Kidney (tissue), 14 donors: ENCODE data around the gene FOXRED1. TPM values are rescaled to one million over a fixed set of nuclear protein-coding genes. Genes with fewer than 3 reads are reported as not detected.

Source experiments
- DNase-seq, 5 donors: peaks; one replicate each; pipeline ENCODE4 v3.0.0-alpha.2; 2013 to 2020
- FAIRE-seq: peaks from 2 replicates; lab custom pipeline; 2012; peaks lifted over from hg19 to GRCh38; lab: Jason Lieb, UNC
- H3K27ac ChIP-seq, 2 donors: one replicate each; pipeline ENCODE4 v1.7.0; 2013; ENCODE audit warnings: low read depth in 2 of 2, low read length in 2 of 2, inconsistent platforms in 1 of 2
- H3K27me3 ChIP-seq: one replicate; pipeline ENCODE4 v1.7.1; 2013; ENCODE audit warnings: low read length, inconsistent platforms; ENCODE audit not compliant: control insufficient read depth, insufficient read depth
- H3K36me3 ChIP-seq, 3 donors: one replicate each; pipeline versions ENCODE4 v1.7.0 to v1.7.1; 2013; ENCODE audit warnings: low read length in 3 of 3, control low read depth in 1 of 3, inconsistent platforms in 1 of 3; ENCODE audit not compliant: insufficient read depth in 3 of 3, control insufficient read depth in 2 of 3
- H3K4me1 ChIP-seq, 3 donors: one replicate each; pipeline versions ENCODE4 v1.7.0 to v1.7.1; 2013; ENCODE audit warnings: low read length in 3 of 3, inconsistent platforms in 1 of 3, low read depth in 1 of 3; ENCODE audit not compliant: control insufficient read depth in 2 of 3, insufficient read depth in 2 of 3
- H3K4me3 ChIP-seq, 3 donors: one replicate each; pipeline versions ENCODE4 v1.7.0 to v1.8.1; 2013; ENCODE audit warnings: low read length in 3 of 3, control low read depth in 1 of 3, inconsistent platforms in 1 of 3
- H3K9ac ChIP-seq, 3 donors: one replicate each; pipeline versions ENCODE4 v1.7.0 to v1.7.1; 2013; ENCODE audit warnings: low read length in 3 of 3, control low read depth in 1 of 3, inconsistent platforms in 1 of 3
- H3K9me3 ChIP-seq, 3 donors: one replicate each; pipeline versions ENCODE4 v1.7.0 to v1.7.1; 2013; ENCODE audit warnings: low read length in 3 of 3, control low read depth in 1 of 3, inconsistent platforms in 1 of 3; ENCODE audit not compliant: control insufficient read depth in 2 of 3, insufficient read depth in 1 of 3
- intact Hi-C: fragments of 100-400 bp; cut with DNase I; formaldehyde crosslinking; loops from one replicate; pipeline ENCODE4 v1.11.1; 2022
- polyA plus RNA-seq: library from polyadenylated mRNA; stranded (reverse); fragments of 350-450 nt; fragmentation: Illumina TruSeq; extraction: RNeasy Lipid Tissue Mini Kit (QIAGEN cat#74804); gene quantifications from one replicate; pipeline ENCODE4 v1.2.3, GENCODE V29; 2014; ENCODE audit warnings: low read depth, low replicate concordance; ENCODE audit not compliant: insufficient read depth
- total RNA-seq: library from RNA; stranded (reverse); fragmentation: NEBNext Ultra II Directional; extraction: Animal tissue kit (Norgen Biotek cat#: 25700); gene quantifications from one replicate; pipeline ENCODE4 v1.2.1, GENCODE V29; 2021
- TF ChIP-seq, protein P1 (sequence below): IDR thresholded peaks from 3 replicates; pipeline ENCODE4 v1.5.1; 2012; ENCODE audit warnings: mild to moderate bottlenecking, moderate library complexity, borderline replicate concordance; ENCODE audit not compliant: insufficient read depth; ENCODE audit errors: extremely low read depth
- donor health status: control.
- donor health status: control.
- donor health status: control.
- donor health status: control.
- donor health status: control.
- donor health status: DM: yes; HTN: yes; CAD: no.
- donor health status: Normal renal cell carcinoma (clear cell type).

FOXRED1 gene
- total and polyA plus RNA-seq, 2 donors from 2014 or later, result 21.5 to 37.1 TPM

DNA sequence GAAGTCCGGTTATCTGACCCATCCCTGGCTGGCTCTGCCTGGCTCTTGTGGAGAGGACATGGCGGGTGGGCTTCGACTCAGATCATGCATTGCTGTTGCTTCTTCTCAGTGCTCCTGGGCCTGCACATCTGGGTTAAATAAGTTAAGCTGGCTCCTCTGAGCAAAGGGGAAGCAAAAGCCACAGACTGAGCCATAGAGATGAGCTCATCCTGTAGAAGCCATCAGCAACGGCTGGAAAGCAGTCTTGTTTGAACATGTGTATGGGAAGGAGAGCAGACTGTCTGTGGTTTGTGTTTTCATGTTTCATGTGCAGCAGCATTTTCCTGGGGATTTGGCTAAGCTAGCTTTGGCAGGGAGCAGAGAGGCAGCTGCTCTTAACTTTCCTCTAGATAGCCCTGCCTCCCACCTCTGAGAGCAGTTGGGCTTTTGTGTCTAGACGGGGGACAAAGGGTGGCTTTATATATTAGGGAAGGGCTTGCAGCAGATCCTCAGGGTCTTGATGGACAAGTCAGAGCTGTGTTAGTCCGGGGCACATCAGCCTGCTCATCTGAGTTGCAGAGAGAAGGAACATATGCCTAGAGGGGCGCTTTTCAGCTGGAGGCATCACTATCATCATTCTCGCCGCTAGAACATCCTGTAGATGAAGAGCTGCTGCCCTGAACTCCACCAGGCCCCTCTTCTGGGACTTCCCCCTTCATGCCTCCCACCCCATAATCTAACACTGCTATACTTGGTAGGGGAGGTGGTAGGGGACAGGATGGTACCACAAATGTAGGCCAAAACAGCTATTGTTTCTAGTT is 49.8 kb downstream of the FOXRED1 start:
- peak in 2 of 5 donors; percentile 10 to 39 for DNase-seq

DNA sequence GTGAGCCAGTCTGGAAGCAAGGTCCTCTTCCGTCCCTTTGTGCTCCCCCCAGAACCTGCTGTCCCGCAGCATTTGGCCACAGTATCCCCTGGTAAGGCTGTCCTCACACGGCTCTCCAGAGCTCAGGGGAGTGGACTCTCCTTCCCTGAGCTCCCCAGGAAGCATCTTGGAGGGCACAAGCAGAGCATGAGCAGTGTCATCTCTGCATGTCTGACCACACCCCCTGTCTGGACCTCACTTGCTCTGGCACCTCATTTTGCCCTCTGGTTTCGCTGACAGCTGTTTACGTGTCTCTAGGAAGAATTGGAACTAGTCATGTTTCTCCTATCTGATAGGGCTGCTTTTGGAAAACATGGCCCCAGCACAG is 50.4 kb downstream of the FOXRED1 start:
- no peaks in the 10 kb centered on the region for H3K27me3 ChIP-seq
- no peak for FAIRE-seq
- intact Hi-C loops, result no loop called here
- H3K4me1 ChIP-seq, result peaks cover 0 to 5% (median 0%) of the 10 kb centered on the region in 3 donors
- H3K27ac ChIP-seq, result no peak overlapping the region
- peaks cover 0 to 3% (median 0%) of the 10 kb centered on the region in 3 donors for H3K9me3 ChIP-seq
- H3K9ac ChIP-seq, result no peak overlapping the region
- DNase-seq, result no peak
- TF ChIP-seq, protein P1, sequence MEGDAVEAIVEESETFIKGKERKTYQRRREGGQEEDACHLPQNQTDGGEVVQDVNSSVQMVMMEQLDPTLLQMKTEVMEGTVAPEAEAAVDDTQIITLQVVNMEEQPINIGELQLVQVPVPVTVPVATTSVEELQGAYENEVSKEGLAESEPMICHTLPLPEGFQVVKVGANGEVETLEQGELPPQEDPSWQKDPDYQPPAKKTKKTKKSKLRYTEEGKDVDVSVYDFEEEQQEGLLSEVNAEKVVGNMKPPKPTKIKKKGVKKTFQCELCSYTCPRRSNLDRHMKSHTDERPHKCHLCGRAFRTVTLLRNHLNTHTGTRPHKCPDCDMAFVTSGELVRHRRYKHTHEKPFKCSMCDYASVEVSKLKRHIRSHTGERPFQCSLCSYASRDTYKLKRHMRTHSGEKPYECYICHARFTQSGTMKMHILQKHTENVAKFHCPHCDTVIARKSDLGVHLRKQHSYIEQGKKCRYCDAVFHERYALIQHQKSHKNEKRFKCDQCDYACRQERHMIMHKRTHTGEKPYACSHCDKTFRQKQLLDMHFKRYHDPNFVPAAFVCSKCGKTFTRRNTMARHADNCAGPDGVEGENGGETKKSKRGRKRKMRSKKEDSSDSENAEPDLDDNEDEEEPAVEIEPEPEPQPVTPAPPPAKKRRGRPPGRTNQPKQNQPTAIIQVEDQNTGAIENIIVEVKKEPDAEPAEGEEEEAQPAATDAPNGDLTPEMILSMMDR, result no peak
- no peak overlapping the region for H3K4me3 ChIP-seq
- no peaks in the 10 kb centered on the region for H3K36me3 ChIP-seq

More for the DNA sequence above, 49.8 kb downstream of the FOXRED1 start:
- no peak for FAIRE-seq
- Histone ChIP-seq H3K4me1 (peaks cover 0 to 5% (median 0%) of the 10 kb centered on the region in 3 donors), H3K9ac (no peak overlapping the region), H3K9me3 (peaks cover 0 to 3% (median 0%) of the 10 kb centered on the region in 3 donors), H3K36me3 (peaks cover 0 to 3% (median 0%) of the 10 kb centered on the region in 3 donors), H3K4me3 (no peak overlapping the region), H3K27ac (peak overlapping the region in 1 of 2 donors; percentile 2), H3K27me3 (no peaks in the 10 kb centered on the region)
- TF ChIP-seq, protein P1, result no peak
- intact Hi-C loops, result no loop called here

DNA sequence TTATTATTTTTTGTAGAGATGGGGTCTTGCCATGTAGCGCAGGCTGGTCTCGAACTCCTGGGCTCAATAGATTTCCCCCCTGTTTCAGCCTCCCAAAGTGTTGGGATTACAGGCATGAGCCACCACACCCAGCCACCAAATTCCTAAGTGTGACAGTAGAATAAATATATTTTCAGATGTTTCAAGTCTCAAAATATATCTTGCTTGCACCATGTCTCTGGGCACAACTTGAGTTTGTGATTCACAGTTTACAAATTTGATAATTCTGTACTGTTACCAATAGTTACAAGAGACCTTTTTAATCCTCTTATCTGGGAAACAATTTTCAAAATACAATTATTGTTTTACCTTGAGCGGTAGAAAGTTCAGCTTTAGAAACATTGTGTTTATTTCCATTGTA is 54.0 kb downstream of the FOXRED1 start:
- no peaks in the 10 kb centered on the region for H3K9me3 ChIP-seq
- no peak overlapping the region for H3K27ac ChIP-seq
- no peak for DNase-seq
- no peaks in the 10 kb centered on the region for H3K36me3 ChIP-seq
- H3K27me3 ChIP-seq, result no peaks in the 10 kb centered on the region
- intact Hi-C loops, result no loop called here
- H3K4me1 ChIP-seq, result peaks cover 0 to 8% (median 0%) of the 10 kb centered on the region in 3 donors
- TF ChIP-seq, protein P1, result no peak
- no peak for FAIRE-seq
- no peak overlapping the region for H3K4me3 ChIP-seq
- H3K9ac ChIP-seq, result no peak overlapping the region
